AG09319 (cell line): Measurements from ENCODE around the gene SUN2.

Experiments used
- DNase-seq: peaks from one replicate; pipeline ENCODE4 v3.0.0-alpha.2; 2010; ENCODE audit warnings: low read depth; ENCODE audit errors: extremely low read depth
- CTCF ChIP-seq: IDR thresholded peaks from 2 replicates; pipeline ENCODE4 v1.5.1; 2011; ENCODE audit warnings: low read depth, mild to moderate bottlenecking, inconsistent platforms, low read length, moderate library complexity

The SUN2 gene

GRCh38 chr22:38757464-38757757 lies 1.6 kb upstream of the SUN2 start:
- TF ChIP-seq CTCF = no peak
- DNase-seq = no peak

GRCh38 chr22:38756711-38757463 lies 1.1 kb upstream of the SUN2 start:
- TF ChIP-seq CTCF = no peak

GRCh38 chr22:38755155-38755910 lies 465 bp downstream of the SUN2 start:
- TF ChIP-seq CTCF = no peak
- DNase-seq = peak; percentile 56

More at GRCh38 chr22:38756711-38757463, 1.1 kb upstream of the SUN2 start:
- no peak for DNase-seq

DNA sequence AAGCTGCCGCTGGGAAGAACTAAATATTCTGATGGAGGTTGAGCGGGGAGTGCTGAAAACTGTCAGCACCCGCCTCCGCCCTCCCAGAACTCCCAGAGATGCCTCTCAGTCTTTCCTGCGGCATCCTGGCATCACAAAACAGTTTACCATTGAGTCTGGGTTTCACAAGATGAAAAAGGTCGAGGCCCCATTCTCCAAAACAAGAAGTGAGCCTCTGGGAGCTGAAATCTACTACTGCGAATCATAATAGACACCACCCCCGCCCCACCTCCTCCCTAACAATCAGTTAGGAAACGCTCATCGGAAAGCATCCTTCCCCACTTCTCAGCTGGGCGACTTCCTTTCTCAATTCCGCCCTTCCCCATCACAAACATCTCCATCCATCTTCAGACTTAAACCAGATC lies 1.0 kb downstream of the SUN2 start:
- DNase-seq = no peak
- TF ChIP-seq CTCF = no peak

DNA sequence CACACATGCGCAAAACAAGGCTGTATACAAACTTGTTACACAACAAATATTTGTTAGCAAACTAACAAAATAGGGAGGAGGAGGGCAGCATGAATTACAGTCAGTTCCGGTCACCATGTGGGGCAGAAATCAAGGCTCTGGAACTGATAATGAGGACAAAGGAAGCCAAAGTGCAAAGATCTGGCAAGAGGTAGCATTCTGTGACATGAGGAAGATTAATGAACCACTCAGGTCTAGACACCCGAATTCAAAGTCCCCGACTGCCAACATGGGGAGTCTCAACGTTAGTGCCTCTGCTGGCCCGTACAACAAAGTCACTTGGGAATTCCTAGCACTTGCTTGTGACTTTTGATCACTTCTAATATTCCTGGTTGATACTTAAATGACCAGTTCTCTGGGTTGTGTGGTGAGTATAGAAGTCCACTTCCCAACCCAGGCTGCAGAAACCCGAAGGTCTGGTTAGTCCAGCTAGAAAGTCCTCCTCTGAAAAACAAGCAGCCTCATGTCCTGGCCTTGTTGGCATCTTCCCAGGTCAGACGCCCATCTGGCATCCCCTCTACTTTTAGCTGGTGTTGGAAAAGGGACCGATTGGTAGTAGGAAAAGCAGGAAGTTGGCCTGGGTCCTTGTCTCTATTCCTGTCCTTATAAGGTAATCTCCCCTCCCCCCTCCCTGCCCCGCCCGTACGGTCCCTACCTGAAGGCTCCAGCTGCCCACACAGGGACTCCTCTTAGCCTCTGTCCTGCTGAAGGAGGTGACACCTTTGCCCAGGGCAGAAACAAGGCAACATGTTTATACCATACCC lies 1.6 kb downstream of the SUN2 start:
- no peak for TF ChIP-seq CTCF
- DNase-seq = no peak

GRCh38 chr22:38751422-38752346 lies 4.1 kb downstream of the SUN2 start:
- no peak for TF ChIP-seq CTCF

More at GRCh38 chr22:38751422-38752346, 4.1 kb downstream of the SUN2 start:
- no peak for DNase-seq
